ENCODE results near the gene UBE4A.

UBE4A gene, protein sequence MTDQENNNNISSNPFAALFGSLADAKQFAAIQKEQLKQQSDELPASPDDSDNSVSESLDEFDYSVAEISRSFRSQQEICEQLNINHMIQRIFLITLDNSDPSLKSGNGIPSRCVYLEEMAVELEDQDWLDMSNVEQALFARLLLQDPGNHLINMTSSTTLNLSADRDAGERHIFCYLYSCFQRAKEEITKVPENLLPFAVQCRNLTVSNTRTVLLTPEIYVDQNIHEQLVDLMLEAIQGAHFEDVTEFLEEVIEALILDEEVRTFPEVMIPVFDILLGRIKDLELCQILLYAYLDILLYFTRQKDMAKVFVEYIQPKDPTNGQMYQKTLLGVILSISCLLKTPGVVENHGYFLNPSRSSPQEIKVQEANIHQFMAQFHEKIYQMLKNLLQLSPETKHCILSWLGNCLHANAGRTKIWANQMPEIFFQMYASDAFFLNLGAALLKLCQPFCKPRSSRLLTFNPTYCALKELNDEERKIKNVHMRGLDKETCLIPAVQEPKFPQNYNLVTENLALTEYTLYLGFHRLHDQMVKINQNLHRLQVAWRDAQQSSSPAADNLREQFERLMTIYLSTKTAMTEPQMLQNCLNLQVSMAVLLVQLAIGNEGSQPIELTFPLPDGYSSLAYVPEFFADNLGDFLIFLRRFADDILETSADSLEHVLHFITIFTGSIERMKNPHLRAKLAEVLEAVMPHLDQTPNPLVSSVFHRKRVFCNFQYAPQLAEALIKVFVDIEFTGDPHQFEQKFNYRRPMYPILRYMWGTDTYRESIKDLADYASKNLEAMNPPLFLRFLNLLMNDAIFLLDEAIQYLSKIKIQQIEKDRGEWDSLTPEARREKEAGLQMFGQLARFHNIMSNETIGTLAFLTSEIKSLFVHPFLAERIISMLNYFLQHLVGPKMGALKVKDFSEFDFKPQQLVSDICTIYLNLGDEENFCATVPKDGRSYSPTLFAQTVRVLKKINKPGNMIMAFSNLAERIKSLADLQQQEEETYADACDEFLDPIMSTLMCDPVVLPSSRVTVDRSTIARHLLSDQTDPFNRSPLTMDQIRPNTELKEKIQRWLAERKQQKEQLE

DNA sequence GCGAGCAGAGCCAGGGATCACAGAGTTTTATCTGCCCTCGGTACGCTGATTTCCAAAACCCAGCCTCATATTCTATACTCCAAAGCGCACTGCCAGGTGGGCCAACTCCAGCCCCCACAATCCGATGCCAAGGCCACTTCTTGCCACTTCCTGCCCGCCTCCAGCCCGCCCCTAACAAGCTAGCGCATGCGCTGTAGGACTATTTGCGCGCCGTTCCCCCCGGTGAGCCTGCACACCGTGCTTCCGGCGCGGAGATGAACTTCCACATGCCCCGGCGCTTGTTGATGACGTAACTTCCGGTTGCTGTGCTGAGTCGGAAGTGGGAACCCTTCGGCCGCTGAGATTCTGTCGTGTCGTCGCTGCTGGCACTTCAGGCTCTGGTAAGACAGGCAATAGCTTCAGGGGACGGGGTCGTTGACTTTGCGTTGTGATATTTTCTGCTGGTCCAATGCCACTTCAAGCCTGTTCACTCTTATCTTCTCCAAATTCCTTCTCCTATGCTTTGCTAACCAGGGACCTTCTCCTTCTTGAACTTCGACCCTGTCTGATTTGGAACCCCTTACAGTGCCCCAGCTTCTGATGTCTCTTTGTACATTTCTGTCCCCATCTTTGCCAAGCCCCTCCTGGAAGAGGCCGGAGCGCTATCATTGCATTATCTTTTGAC, at the start of gene UBE4A:
Gene UBE4A (plus strand): TSS at position 306 of the 664 bp plus-strand sequence. CDS start 5,481 bp downstream, outside the sequence.
- peak; percentile 59 for DNase-seq (ENCODE audit: low read depth)

DNA sequence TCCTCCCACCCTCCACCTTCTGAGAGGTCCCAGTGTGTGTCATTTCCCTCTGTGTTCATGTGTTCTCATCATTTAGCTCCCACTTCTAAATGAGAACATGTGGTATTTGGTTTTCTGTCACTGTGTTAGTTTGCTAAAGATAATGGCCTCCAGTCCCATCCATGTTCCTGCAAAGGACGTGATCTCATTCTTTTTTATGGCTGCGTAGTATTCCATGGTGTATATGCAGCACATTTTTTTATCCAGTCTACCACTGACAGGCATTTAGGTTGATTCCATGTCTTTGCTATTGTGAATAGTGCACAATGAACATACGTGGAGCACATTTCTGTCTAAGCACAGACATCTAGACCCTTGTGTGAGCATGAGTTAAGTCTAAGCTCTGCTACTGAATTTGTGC, 49.1 kb upstream of the UBE4A start:
- no peak for DNase-seq (ENCODE audit: low read depth)

DNA sequence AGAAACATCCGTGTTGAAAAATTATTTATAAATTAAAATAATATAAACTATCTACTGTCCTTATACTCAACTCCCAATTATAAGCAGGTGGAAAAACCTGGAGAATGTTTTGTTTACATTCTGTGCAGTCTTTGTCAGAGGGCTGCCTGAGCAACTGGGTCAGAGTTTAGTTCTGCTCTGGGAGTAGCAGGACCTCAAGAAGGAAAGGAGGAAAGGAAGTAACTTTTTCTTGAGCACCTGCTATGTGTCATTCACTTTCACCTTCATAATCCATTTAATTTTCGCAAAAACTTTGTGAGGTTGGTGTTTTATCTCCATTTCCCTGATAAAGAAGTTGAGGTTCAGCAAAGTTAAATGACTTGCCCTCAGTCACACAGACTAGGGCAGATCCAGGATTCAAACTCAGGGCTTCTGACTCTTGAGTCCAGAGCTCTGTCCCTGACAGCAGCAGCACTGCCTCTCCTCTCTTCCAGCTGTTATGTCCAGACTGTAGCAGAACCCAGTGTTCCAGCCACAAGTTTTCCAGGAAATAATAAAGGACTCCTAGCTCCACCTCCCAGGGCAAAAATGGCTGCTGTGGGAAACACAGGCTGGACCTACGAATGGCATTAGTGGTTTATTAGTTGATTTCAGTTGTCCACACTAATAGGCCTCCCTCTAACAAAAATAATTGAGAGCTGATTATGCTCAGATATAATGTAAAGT, 48.5 kb upstream of the UBE4A start:
- DNase-seq (ENCODE audit: low read depth) = no peak

DNA sequence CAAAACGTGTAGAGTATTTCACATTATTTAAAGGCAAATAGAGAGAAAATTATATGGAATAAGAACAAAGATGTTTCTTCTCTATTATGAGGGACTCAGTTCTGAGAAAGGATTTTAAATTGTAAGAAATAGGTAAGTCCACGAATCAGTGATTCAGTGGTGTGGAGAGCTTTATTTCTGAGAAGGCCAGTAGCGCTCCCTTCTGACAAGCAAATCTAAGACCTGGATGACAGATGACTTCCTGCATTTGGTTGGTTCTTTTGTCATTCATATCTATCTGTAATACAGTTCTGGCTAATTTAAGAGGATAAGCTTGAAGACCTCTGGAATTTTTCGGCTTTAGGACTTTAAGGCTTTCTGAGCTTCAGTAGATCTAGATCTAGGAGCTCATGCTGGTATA, 47.9 kb upstream of the UBE4A start:
- DNase-seq (ENCODE audit: low read depth) = no peak

DNA sequence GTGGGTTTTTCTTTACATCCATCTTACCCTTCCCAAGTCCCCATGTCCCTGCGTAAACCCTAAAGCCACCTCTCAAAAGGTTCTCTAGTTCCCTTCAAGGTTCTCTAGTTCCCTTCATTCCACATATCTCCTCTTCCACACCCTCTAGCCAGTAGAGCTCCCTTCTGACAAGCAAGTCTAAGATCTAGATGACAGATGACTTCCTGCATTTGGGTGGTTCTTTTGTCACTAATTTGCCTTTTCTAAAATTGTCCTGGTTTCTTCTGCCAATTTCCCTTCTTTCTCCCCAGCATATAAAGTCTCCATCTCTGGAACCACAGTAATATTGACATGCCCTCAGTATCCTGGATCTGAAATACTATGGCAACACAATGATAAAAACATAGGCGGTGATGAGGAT, 47.1 kb upstream of the UBE4A start:
- DNase-seq (ENCODE audit: low read depth) = no peak

DNA sequence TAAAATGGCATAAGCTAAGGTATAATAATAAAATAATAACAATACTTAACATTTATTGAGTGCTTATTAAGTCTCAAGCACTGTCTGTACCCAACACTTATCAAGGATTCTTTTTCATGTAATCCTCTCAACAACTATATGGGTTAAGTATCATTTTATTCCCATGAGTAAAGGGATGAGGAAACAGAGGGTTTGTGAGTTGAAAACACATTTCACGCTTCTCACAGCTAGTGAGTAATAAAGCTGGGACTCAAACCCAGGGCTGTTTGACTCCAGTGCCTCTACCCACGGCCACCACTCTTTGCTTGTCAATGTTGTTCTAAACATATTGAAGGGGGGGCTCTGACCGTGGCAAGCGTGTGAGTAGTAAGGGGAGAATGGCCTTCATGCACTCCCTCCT, 46.2 kb upstream of the UBE4A start:
- DNase-seq (ENCODE audit: low read depth) = no peak

DNA sequence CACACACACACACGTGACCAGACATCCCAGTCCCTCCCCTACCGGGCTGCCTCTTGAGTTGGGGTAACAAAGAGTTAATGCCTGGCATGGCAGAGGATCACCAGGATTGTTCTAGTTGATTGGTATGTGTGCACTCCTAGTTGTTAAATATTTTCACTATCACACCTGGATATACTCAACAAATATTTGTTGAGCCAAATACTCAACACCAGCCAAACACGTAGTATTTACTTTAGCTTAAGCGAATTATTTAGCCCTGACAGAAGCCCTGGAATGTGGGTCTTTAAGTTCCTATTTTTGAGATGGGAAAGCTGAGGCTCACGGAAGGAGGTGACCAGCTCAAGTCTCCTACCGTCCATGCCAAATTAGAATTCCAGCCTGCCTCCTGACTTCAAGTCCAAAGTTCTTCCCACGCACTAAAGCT, 44.4 kb upstream of the UBE4A start:
- no peak for DNase-seq (ENCODE audit: low read depth)

DNA sequence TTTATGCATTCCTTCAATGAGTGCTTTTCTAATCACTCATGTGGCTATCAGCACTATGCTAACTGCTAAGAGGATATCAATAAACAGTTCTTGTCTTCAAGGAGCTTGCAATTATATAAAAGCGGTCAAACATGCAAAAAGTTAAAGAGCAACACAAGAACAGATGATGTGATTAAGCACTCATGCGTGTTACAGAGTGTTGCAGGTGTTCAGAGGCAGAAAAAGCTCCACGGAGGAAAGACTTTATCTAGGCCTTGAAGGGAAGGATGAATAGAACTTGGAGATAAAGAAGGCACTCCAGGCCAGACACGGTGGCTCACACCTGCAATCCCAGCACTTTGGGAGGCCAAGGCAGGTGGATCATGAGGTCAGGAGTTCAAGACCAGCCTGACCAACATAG, 41.3 kb upstream of the UBE4A start:
- DNase-seq (ENCODE audit: low read depth) = no peak

DNA sequence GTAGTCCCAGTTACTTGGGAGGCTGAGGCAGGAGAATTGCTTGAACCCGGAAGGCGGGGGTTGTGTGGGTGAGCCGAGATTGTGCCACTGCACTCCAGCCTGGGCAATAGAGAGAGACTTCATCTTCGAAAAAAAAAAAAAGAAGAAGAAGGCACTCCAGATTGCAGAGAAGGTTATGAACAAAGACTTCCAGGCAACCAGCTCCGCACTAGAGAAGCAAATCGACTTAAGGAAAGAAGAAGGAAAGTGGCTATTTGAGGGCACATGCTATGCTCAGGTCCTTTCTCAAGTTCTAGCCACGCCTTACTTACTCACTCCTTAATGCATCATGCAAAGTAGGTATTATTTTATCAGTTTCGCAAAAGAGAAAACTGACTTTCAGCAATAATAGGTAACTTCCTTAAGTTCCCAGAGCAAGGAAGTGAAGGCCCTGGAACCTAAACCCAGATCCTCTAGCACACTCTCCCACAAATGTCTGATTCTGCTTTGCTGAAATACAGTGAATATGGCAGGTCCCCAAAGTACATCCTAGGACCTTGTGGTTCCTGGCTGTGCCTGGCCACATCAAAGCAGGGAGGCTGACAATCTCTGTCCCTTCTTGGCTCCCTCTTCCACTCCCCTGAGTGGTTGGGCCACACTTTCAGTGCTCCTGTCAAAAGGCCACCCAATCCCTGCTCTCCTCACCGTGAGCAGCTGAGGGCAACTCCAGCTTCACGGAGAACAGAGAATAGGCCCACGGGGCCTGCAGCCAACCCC, 40.6 kb upstream of the UBE4A start:
- no peak for DNase-seq (ENCODE audit: low read depth)

DNA sequence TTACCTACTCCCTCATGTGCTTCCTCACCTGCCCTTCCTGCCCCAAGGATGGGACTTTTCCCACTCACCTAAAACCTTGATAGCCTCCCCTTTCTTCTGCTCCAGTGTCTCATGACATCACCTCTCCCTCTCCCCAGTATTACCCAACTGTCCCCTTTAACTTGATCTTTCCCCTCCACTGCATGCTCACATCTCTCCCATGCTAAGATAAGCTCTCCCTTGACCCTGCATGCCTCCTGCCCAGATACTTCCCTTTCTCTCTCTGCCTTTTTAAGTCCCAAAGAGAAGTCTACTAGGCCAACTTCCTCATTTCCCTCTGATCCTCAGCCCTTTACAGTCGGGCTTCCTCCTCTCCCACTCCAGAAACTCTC, 40.1 kb upstream of the UBE4A start:
- DNase-seq (ENCODE audit: low read depth) = no peak

DNA sequence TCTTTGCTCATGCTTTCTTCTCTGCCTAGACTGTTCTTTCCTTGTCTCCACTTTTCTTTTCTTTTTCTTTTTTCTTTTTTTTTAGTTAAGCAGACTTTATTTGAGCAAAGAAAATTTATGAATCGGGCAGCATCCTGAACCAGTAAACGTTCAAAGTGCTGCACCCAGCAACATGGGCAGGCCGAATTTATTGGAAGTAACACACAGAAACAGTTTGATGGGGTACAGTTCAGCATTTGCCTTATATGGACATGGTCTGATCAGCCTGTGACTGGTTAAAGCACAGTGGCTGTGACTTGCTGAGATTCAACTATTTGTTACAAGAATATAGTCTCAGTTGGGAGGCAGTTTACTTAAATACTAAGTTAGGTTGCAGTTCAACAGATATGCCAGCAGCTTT, 38.9 kb upstream of the UBE4A start:
- no peak for DNase-seq (ENCODE audit: low read depth)

DNA sequence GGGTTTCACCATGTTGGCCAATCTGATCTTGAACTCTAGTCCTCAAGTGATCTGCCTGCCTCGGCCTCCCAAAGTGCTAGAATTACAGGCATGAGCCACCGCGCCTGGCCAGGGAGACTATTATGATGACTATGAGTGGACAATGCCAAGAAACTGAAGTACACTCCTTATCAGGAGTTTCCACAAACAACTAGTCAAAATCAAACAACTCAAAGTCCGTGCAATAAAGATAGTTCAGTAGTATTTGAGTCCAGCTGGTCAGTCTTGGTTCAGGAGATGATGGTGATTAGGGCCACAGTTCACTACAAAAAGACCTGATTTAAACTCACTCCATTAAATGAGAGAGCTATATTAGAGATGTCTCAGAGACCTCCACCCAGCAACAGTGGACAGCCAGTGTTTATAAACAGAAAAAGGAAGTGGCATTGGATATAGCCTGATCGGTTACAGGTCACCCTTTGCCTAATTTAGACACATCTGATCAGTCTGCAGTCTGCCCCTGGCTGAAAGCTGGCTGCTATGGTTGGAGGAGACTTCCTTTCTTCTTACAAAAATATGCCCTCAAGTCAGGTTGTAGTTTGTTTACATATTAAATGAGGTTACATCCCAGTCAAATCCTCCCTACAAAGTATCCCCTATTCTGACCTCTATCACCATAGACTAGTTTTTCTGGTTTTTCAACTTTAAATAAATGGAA, 37.9 kb upstream of the UBE4A start:
- DNase-seq (ENCODE audit: low read depth) = no peak

DNA sequence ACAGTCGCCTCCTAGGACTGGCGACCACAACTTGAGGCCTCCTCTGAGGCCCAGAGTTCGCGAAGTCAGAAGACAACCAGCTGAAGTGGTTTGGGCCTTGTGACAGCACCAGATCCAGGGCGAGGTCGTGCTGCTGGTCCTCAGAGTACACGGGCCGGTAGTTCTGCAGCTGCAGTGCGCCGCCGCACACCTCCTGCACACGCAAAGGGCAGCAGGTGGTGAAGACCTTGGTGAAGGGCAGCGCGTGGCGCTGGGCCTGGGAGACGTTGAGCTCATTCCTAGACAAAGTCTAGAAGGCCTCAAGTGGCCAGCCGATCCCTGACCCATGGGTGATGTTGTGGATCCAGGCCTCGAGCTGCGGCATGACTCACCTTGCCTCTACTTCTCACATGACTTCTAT, 36.7 kb upstream of the UBE4A start:
- no peak for DNase-seq (ENCODE audit: low read depth)

DNA sequence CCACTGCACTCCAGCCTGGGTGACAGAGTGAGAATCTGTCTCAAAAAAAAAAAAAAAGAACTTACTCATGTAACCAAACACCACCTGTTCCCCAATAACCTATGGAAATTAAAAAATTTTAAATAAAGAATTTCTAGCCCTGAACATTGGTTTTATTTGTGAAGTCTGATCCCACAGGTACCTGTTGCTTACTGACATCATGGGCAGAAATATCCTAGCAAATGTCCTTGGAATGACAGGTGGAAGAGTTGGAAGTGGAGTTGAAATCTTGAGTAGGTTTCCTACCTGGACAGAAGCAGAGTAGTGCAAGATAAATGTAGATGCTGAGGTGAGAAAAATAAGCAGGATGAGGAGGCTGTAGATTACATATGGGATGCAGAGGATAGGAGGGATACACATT, 34.1 kb upstream of the UBE4A start:
- no peak for DNase-seq (ENCODE audit: low read depth)

DNA sequence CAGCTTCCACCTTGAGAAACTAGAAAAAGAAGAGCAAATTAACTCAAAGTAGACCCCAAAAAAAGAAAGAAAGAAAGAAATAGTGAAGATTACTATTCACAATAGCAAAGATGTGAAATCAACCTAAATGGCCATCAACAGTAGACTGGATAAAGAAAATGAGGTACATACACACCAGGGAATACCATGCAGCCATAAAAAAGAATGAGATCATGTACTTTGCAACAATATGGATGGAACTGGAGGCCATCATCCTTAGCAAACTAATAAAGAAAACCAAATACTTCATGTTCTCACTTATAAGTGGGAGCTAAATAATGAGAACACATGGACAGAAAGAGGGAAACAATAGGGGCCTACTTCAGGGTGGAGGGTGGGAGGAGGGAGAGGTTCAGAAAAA, 30.7 kb upstream of the UBE4A start:
- no peak for DNase-seq (ENCODE audit: low read depth)

DNA sequence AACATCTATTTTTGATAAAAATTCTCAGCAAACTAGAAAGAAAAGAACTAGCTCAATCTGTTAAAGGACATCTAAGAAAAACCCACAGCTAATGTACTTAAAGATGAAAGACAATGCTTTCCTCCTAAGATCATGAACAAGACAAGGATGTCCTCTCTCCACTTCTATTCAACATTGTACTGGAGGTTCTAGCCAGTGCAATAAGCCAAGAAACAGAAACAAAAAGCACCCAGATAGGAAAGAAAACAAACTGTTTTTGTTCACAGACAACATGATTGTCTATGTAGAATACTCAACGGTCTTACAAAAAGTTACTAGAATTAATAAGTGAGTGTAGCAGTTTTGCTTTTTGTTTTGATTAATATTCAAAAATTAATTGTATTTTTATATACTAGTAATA, 24.7 kb upstream of the UBE4A start:
- DNase-seq (ENCODE audit: low read depth) = no peak

DNA sequence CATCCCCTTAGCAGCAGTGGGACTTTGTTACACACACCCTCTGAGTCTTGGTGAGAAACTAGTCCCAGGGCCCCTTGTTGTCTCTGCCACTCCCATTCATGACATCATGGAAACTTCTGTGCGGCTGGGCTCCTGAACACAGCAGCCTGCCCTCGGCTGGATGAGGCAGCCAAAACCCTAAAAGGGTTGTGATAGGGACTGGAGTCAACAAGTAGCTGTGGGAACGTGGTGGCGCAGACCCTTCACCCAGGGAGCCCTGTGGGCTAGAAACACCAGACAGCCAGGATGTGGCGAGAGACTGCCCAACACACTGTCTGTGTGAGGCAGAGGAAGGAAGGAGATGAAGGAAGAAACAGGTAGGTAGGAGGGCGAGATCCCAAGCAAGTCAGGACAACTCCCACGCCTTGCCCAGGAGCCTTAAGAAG, 20.8 kb upstream of the UBE4A start:
- DNase-seq (ENCODE audit: low read depth) = no peak

DNA sequence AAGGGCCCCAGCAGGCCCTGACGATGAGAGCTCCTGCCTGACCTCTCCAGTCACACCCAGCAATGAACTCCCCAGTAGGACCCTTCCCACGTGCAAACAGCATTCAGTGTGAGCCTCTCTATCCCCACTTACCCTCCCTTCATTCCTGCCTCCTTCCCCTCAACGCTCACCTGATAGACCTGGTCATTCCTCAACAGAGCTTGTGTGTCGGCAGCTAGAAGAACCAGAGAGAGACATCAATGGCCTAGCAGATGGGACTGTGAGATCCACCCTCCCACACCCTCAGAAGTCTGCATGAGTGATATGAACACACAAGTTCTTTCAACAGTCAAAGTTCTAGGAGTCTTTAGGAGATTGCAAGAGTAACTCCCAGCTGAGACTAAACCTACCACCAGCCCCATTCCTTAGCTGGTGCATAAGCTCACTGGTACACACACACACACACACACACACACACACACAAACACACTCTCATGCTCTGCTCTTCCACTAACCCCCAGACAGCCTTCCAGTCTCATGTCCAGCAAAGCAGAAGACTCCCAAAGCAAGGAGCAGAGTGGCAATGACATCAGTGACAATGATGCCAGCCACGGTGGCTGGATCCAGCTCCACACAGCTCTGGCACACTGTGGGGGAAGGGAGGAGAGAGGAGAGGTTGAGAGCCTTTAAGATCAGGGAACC, 20.0 kb upstream of the UBE4A start:
- DNase-seq (ENCODE audit: low read depth) = no peak

DNA sequence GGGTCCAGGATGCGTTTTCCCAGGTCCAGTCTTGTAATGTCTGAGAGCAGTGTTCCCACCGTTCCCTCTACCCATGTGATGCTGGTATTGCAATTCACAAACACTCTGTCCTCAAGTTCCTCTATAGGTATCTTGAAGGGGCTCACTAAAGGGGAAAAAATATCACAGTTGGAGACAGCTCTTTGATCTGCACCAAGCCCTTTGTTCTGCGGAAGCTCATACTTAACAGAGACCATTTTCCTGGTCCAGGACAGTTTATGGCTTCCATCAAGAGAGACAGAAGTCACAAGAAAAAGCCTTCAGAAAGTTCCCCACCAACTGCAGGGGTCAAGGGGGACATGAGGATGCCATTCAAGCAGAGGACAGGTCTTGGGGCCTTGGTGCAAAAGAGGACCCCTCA, 19.0 kb upstream of the UBE4A start:
- DNase-seq (ENCODE audit: low read depth) = no peak

DNA sequence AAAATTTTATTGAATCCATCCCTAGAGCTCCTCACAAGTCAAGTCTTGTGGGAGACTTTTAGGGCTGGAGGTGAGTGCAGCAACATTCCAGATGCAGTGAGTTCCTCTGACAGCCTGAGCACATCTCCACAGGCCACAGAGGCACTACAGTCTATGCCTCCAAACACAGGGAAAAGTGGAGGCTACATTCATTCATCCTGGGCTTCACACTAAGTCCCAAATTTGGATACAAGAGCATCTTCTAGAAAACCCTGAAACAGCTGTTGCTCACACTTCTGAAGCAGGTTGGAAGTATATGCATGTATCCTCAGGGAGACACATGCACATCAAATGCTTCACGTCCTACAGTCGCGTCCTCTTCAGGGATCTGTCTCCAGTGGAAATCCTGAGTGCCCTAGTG, 18.1 kb upstream of the UBE4A start:
- no peak for DNase-seq (ENCODE audit: low read depth)

Measured in HS-27A (cell line).